T-helper 2 cell treated with Interferon-gamma antibody and Interleukin-4, amounts not matched to agents 100 ng/mL and 5 ng/mL, for 36 hours (primary cell): ENCODE results near the gene MAT2B. TPM values are rescaled to one million over a fixed set of nuclear protein-coding genes. Genes with fewer than 3 reads are reported as not detected.
"Not testable (repeated sequence)": the region's sequence is repeated elsewhere in the genome, so short reads cannot be mapped to it uniquely, and the experiment has no call there.

Experiments
- intact Hi-C: fragments of 100-400 bp; cut with micrococcal nuclease; formaldehyde crosslinking; loops from one replicate; pipeline ENCODE4 v1.15.1; 2023
- total RNA-seq: library from RNA; stranded (reverse); gene quantifications from 2 replicates; pipeline ENCODE4 v1.2.3, GENCODE V29; 2022

MAT2B gene
- total RNA-seq, 1 donor from 2014 or later = 84.5 TPM

GRCh38 chr5:163503106-163504078 is 2.0 kb upstream of the MAT2B start:
- intact Hi-C loops = loop anchor here (2.0 kb wide), 1 partner anchor 15 kb away; no protein-coding TSS in a partner anchor

GRCh38 chr5:163504079-163504931 is 1.1 kb upstream of the MAT2B start:
- intact Hi-C loops = loop anchor here (2.0 kb wide), 1 partner anchor 16 kb away; no protein-coding TSS in a partner anchor

- intact Hi-C loops = loop anchor here (1.0 to 5.0 kb wide), 4 partner anchors 16 to 193 kb away; partner anchors contain the start of genes CCNG1, HMMR and NUDCD2
Observed at GRCh38 chr5:163505049-163505367, 411 bp upstream of the MAT2B start.

GRCh38 chr5:163506095-163506457 is 657 bp downstream of the MAT2B start:
- intact Hi-C loops = loop anchor here (5.0 kb wide), 1 partner anchor 194 kb away; no protein-coding TSS in a partner anchor

- intact Hi-C loops = loop anchor here (5.0 kb wide), 1 partner anchor 194 kb away; no protein-coding TSS in a partner anchor
Observed at GRCh38 chr5:163506726-163507125, 1.3 kb downstream of the MAT2B start.

GRCh38 chr5:163508753-163509152 is 3.3 kb downstream of the MAT2B start:
- intact Hi-C loops = loop anchor here (5.0 kb wide), 1 partner anchor 196 kb away; no protein-coding TSS in a partner anchor

GRCh38 chr5:163509291-163509951 is 4.0 kb downstream of the MAT2B start:
- intact Hi-C loops = loop anchor here (5.0 kb wide), 1 partner anchor 197 kb away; no protein-coding TSS in a partner anchor

- intact Hi-C loops = no loop called here
Observed at GRCh38 chr5:163512526-163512925, 7.1 kb downstream of the MAT2B start.

- intact Hi-C loops = no loop called here
Observed at GRCh38 chr5:163525096-163525495, 19.7 kb downstream of the MAT2B start.

- intact Hi-C loops = no loop called here
Observed at GRCh38 chr5:163529698-163530097, 24.3 kb downstream of the MAT2B start.

- intact Hi-C loops = no loop called here
Observed at GRCh38 chr5:163531272-163531671, 25.9 kb downstream of the MAT2B start.

GRCh38 chr5:163532171-163533084 is 27.0 kb downstream of the MAT2B start:
- intact Hi-C loops = no loop called here

GRCh38 chr5:163533223-163533622 is 27.8 kb downstream of the MAT2B start:
- intact Hi-C loops = no loop called here

- intact Hi-C loops = no loop called here
Observed at GRCh38 chr5:163534492-163535094, 29.2 kb downstream of the MAT2B start.

- intact Hi-C loops = no loop called here
Observed at GRCh38 chr5:163535290-163535689, 29.9 kb downstream of the MAT2B start.

- intact Hi-C loops = not testable (repeated sequence)
Observed at GRCh38 chr5:163536442-163536841, 31.0 kb downstream of the MAT2B start.

- intact Hi-C loops = no loop called here
Observed at GRCh38 chr5:163540696-163541095, 35.3 kb downstream of the MAT2B start.

GRCh38 chr5:163542771-163543170 is 37.4 kb downstream of the MAT2B start:
- intact Hi-C loops = no loop called here

GRCh38 chr5:163544041-163544440 is 38.6 kb downstream of the MAT2B start:
- intact Hi-C loops = no loop called here

GRCh38 chr5:163544836-163545235 is 39.4 kb downstream of the MAT2B start:
- intact Hi-C loops = no loop called here
